GM21619 (cell line): ENCODE results near the gene SAMHD1.
"Not testable (repeated sequence)": the region's sequence is repeated elsewhere in the genome, so short reads cannot be mapped to it uniquely, and the experiment has no call there.

Experiments used
- ATAC-seq: cut with Tn5 transposase; IDR thresholded peaks from one replicate; pipeline ENCODE4 v1.9.1; 2021; ENCODE audit not compliant: unreplicated experiment

Gene SAMHD1

GRCh38 chr20:36951198-36951978 is at the start of gene SAMHD1:
Gene SAMHD1, minus strand, starts transcription at chr20:36951708. Its CDS starts 65 bp downstream, at chr20:36951643.
- ATAC-seq = peak; percentile 86

- ATAC-seq = not testable (repeated sequence)
Observed at GRCh38 chr20:37000171-37000570, 48.7 kb upstream of the SAMHD1 start.

GRCh38 chr20:36998652-36999051 is 47.1 kb upstream of the SAMHD1 start:
- ATAC-seq = no peak

GRCh38 chr20:36997121-36997520 is 45.6 kb upstream of the SAMHD1 start:
- no peak for ATAC-seq

- not testable (repeated sequence) for ATAC-seq
Observed at GRCh38 chr20:36994221-36994620, 42.7 kb upstream of the SAMHD1 start.

GRCh38 chr20:36992802-36993334 is 41.4 kb upstream of the SAMHD1 start:
- no peak for ATAC-seq

GRCh38 chr20:36991703-36992102 is 40.2 kb upstream of the SAMHD1 start:
- no peak for ATAC-seq

DNA sequence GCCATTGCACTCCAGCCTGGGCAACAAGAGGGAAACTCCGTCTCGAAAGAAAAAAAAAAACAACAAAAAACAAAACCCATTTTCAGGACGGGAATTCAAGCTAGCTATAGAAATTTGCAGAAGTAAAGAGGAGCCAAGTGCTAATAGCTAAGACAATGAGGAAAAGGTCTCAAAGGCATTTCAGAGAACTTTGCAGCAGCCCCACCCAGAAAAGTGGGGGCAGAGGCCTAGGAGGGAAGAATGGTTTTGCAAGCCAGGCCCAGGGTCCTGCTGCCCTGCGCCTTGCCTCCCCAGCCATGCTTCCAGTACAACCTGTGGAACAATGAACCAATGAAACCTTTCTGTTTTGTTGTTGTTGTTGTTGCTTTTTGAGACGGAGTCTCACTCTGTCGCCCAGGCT is 38.3 kb upstream of the SAMHD1 start:
- ATAC-seq = no peak

- ATAC-seq = no peak
Observed at GRCh38 chr20:36988494-36988966, 37.0 kb upstream of the SAMHD1 start.

- no peak for ATAC-seq
Observed at GRCh38 chr20:36984257-36984638, 32.7 kb upstream of the SAMHD1 start.

DNA sequence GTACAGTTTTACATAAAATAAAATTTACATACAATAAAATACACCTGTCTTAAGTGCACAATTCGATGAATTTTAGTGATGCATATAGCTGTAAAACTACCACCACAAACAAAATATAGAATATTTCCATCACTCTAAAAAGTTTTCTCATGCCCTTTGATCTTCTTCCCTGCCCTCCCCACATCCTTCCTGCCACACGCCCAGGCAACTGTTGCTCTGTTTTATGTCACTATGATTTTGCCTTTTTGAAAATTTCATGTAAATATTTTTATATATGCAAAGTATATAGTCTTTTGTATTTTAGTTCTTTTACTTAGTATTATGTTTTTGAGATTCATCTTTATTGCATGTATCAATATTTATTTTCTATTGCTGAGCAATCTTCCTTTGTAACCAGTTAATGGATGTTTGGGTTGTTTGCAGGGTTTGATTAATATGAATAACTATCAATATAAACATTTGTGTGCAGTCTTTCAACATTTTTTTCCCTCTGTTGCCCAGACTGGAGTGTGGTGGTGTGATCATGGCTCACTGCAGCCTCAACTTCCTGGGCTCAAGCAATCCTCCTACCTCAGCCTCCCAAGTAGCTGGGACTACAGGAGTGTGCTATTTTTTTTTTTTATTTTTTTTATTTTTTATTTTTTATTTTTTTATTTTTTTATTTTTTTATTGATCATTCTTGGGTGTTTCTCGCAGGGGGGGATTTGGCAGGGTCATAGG is 23.8 kb upstream of the SAMHD1 start:
- no peak for ATAC-seq

DNA sequence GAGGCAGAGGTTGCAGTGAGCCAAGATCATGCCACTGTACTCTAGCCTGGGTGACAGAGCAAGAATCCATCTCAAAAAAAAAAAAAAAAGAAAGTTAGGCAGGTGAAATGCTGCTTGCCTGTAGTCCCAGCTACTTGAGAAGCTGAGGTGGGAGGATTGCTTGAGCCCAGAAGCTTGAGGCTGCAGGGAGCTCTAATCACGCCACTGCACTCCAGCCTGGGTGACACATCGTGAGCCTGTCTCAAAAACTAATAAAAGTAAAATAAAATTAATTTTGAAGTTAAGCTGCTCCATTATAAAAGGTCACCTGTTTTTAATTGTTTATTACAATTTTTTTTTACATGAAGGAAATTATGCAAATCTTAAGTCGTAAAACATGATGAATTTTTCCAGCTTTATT is 23.2 kb upstream of the SAMHD1 start:
- ATAC-seq = no peak

DNA sequence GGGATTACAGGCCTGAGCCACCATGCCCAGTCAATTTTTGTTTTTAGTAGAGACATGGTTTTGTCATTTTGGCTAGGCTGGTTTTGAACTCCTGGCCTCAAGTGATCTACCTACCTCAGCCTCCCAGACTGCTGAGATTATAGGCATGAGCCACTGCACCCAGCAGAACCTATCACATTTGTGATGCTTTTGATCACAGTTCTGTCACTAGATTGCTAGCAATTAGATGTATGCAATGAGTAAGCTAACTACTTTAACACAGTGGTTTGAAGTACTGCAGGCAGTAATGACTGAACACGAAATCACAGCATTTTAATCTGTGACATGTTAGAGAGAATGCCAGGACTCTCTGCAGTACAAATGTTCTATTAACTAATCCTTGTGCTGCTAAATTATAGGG is 19.6 kb upstream of the SAMHD1 start:
- ATAC-seq = no peak

DNA sequence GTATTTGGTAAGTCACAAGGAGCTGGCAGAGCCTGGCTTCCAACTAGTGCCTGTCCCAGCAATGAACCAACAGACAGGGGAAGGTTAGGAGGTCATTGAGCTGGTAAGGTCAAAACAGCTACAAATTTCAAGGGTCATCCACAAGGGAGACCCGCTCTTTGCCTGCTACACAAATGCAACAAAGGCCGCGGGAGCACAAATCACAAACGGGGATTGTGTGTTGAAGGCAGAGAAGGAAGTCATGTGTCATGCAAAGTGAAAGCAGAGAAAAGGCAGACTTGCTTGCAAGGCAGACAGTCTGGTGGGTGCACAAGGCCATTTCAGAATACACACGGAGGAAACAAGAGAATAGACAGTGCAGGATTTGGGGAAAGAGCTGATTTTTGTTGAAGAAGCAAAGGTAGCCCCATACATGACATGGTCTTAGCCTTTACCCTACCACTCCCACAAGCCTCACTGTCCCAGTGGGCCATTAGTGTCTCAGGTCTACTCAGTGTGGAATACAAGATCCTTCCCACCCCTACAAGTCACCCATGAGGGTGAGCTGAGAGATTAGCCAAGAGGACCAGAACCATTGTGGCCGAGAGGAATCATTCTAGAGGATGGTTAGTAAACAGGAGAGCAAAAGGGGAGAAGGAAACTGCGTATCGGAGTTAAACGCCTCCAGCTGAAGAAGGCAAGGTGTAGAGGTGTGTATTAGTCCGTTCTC is 18.1 kb upstream of the SAMHD1 start:
- no peak for ATAC-seq

- no peak for ATAC-seq
Observed at GRCh38 chr20:36969051-36969450, 17.5 kb upstream of the SAMHD1 start.

DNA sequence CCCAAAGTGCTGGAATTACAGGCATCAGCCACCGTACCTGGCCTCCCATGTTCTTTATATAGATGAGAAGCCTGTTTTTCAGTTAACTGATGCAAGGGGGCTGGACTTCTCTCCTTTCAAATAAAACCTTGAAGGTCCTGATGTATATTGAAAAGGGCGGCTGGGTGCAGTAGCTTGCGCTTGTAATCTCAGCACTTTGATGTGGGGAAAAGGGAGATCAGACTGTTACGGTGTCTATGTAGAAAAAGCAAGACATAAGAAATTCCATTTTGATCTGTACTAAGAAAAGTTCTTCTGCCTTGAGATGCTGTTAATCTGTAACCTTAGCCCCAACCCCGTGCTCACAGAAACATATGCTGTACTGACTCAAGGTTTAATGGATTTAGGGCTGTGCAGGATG is 16.1 kb upstream of the SAMHD1 start:
- no peak for ATAC-seq

GRCh38 chr20:36966965-36967364 is 15.5 kb upstream of the SAMHD1 start:
- not testable (repeated sequence) for ATAC-seq

DNA sequence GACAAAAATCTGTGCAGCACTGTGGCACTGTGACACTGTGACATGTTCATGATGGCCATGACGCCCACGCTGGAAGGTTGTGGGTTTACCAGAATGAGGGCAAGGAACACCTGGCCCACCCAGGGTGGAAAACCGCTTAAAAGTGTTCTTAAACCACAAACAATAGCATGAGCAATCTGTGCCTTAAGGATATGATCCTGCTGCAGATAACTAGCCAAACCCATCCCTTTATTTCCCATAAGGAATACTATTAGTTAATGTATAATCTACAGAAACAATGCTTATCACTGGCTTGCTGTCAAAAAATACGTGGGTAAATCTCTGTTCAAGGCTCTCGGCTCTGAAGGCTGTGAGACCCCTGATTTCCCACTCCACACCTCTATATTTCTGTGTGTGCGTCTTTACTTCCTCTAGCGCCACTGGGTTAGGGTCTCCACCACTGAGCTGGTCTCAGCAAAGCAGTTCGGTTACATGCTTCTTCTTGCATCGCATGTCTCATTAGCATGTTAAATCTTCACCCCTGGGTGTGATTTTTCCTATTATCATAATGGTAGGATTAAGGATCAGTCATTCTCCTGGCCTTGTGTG is 10.9 kb upstream of the SAMHD1 start:
- ATAC-seq = not testable (repeated sequence)

DNA sequence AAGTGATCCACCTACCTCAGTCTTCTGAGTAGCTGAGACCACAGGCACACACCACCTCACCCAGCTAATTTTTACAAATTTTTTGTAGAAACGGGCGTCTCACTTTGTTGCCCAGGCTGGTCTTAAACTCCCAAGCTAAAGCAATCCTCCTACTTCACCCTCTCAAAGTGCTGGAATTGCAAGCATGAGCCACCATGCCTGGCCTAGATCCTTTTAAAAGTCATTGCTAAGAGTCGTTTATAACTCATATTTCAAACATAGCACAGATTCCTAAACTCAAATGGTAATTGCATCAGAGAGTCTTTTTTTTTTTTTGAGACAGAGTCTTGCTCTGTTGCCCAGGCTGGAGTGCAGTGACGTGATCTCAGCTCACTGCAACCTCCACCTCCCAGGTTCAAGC is 7.7 kb upstream of the SAMHD1 start:
- ATAC-seq = no peak

DNA sequence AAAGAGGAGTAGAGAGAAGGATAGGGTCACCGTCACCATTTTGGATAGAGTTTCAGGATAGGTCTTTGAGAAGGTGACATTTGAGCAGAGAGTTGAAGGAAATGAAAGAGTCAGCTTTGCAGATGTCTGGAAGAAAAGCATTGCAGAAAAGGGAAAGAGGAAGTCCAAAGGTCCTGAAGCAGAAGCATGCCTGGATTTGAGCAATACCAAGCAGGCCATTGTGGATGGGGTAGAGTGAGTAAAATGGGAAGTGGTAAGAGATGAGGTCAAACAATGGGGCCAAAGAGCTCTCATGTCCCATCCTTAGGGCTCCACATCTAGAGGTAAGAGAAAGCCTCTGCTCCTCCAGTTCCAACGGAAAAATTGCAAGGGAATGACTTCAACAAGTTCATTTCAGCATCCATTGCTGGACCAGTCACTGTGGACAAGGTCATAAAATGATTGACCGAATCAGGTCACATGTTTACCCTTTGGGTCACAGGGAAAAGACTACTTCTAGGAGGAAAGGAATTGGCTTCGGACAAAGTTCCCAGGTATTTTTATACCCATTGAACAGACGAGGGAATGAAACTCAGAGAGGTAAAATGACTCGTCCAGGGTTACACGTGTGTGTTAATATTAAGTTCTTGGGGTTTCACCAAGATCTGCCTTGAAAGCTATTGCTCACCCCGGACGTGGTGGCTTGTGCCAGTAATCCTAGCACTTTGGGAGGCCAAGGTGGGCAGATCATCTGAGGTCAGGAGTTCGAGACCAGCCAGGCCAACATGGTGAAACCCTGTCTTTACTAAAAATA is 6.6 kb upstream of the SAMHD1 start:
- ATAC-seq = no peak
